Measurements from ENCODE around the gene PARVB.

The PARVB gene

GRCh38 chr22:44160421-44160820 is 136.3 kb downstream of the PARVB start:
- DNase-seq (ENCODE audit: low read depth in 3 of 3): no peak

GRCh38 chr22:44161673-44162072 is 137.6 kb downstream of the PARVB start:
- no peak for DNase-seq (ENCODE audit: low read depth in 3 of 3)

GRCh38 chr22:44162960-44163359 is 138.9 kb downstream of the PARVB start:
- DNase-seq (ENCODE audit: low read depth in 3 of 3): no peak

GRCh38 chr22:44163536-44163935 is 139.4 kb downstream of the PARVB start:
- no peak for DNase-seq (ENCODE audit: low read depth in 3 of 3)

- no peak for DNase-seq (ENCODE audit: low read depth in 3 of 3)
Measured at GRCh38 chr22:44164031-44164430, 139.9 kb downstream of the PARVB start.

GRCh38 chr22:44165286-44165874 is 141.3 kb downstream of the PARVB start:
- no peak for DNase-seq (ENCODE audit: low read depth in 3 of 3)

GRCh38 chr22:44166498-44167276 is 142.6 kb downstream of the PARVB start:
- no peak for DNase-seq (ENCODE audit: low read depth in 3 of 3)

GRCh38 chr22:44167501-44167900 is 143.4 kb downstream of the PARVB start:
- no peak for DNase-seq (ENCODE audit: low read depth in 3 of 3)

GRCh38 chr22:44168206-44168605 is 144.1 kb downstream of the PARVB start:
- DNase-seq (ENCODE audit: low read depth in 3 of 3): no peak

- no peak for DNase-seq (ENCODE audit: low read depth in 3 of 3)
Measured at GRCh38 chr22:44170470-44170869, 146.4 kb downstream of the PARVB start.

GRCh38 chr22:44171561-44171960 is 147.5 kb downstream of the PARVB start:
- no peak for DNase-seq (ENCODE audit: low read depth in 3 of 3)

GRCh38 chr22:44172370-44173108 is 148.4 kb downstream of the PARVB start:
- no peak for DNase-seq (ENCODE audit: low read depth in 3 of 3)

GRCh38 chr22:44173154-44173553 is 149.1 kb downstream of the PARVB start:
- DNase-seq (ENCODE audit: low read depth in 3 of 3): no peak

GRCh38 chr22:44175676-44176075 is 151.6 kb downstream of the PARVB start:
- no peak for DNase-seq (ENCODE audit: low read depth in 3 of 3)

- DNase-seq (ENCODE audit: low read depth in 3 of 3): no peak
Measured at GRCh38 chr22:44179196-44179988, 155.3 kb downstream of the PARVB start.

- no peak for DNase-seq (ENCODE audit: low read depth in 3 of 3)
Measured at GRCh38 chr22:44179989-44180705, 156.0 kb downstream of the PARVB start.

- DNase-seq (ENCODE audit: low read depth in 3 of 3): peak in 1 of 3 experiments; percentile 16
Measured at GRCh38 chr22:44180706-44181032, 156.6 kb downstream of the PARVB start, which contains the start of gene PARVG. TSS of gene PARVG (plus strand) at chr22:44180925. CDS start at chr22:44183330, 2,405 bp downstream.

GRCh38 chr22:44181033-44181911 is 157.2 kb downstream of the PARVB start:
- peak; percentile 30 to 62 (median 31) for DNase-seq (ENCODE audit: low read depth in 3 of 3)

- DNase-seq (ENCODE audit: low read depth in 3 of 3): peak in 1 of 3 experiments; percentile 4
Measured at GRCh38 chr22:44181912-44182587, 157.9 kb downstream of the PARVB start.

Data from stimulated activated CD4-positive, alpha-beta T cell treated with anti-CD3 and anti-CD28 coated beads, TNF-alpha, amount 100 ng/mL, for 24 hours (primary cell).